K562 (cell line): Measurements from ENCODE around the gene ACBD3. TPM values are rescaled to one million over a fixed set of nuclear protein-coding genes. Genes with fewer than 3 reads are reported as not detected.

Experiments
- ATF2 ChIP-seq: sonication (generic); formaldehyde crosslinking; IDR thresholded peaks from 2 replicates; pipeline ENCODE4 v1.8.1; 2022; ENCODE audit warnings: missing genetic modification reagents
- EZH2 ChIP-seq: IDR thresholded peaks from 2 replicates; pipeline ENCODE4 v1.6.1; 2012; ENCODE audit warnings: low read depth, mild to moderate bottlenecking, inconsistent platforms, low read length, borderline replicate concordance
- GABPB1 ChIP-seq: sonication (generic); formaldehyde crosslinking; IDR thresholded peaks from 2 replicates; pipeline ENCODE4 v1.8.0; 2022; ENCODE audit warnings: mild to moderate bottlenecking, missing genetic modification reagents
- GTF2F1 ChIP-seq: IDR thresholded peaks from 2 replicates; pipeline ENCODE4 v1.6.1; 2011; ENCODE audit warnings: low read depth, low read length, improper control_type of control experiment
- MTA2 ChIP-seq: fragments of 450-650 bp; IDR thresholded peaks from 2 replicates; pipeline ENCODE4 v1.6.1; 2016; ENCODE audit warnings: low read depth
- RAD21 ChIP-seq, 2 experiments: fragments of 250-450 bp in 1 of 2; fragments of 450-650 bp in 1 of 2; sonication (Bioruptor Pico) in 1 of 2; formaldehyde crosslinking in 1 of 2; IDR thresholded peaks in 1 of 2; conservative IDR thresholded peaks in 1 of 2; 2 replicates each; pipeline versions ENCODE4 v1.4.0 to v1.8.0; 2020 to 2022; ENCODE audit warnings: mild to moderate bottlenecking in 2 of 2, moderate library complexity in 1 of 2
- SIN3B ChIP-seq: fragments of 450-650 bp; IDR thresholded peaks from 2 replicates; pipeline ENCODE4 v1.6.1; 2017; ENCODE audit warnings: low read depth, mild to moderate bottlenecking, moderate library complexity
- SMAD4 ChIP-seq: fragments of 250-450 bp; sonication (Bioruptor Pico); conservative IDR thresholded peaks from 2 replicates; pipeline ENCODE4 v1.8.0; 2021; ENCODE audit warnings: inconsistent platforms, mild to moderate bottlenecking, moderate library complexity
- SMC3 ChIP-seq: conservative IDR thresholded peaks from 2 replicates; pipeline ENCODE4 v1.6.1; 2011; ENCODE audit warnings: low read depth, low read length, improper control_type of control experiment; ENCODE audit not compliant: insufficient read depth
- ZZZ3 ChIP-seq: fragments of 450-650 bp; IDR thresholded peaks from 2 replicates; pipeline ENCODE4 v1.6.1; 2016; ENCODE audit warnings: antibody characterized with exemption, mild to moderate bottlenecking, moderate library complexity
- polyA plus RNA-seq, 8 experiments: library from polyadenylated mRNA; depleted of rRNA in 4 of 8; stranded (reverse) in 5 of 8; unstranded in 3 of 8; fragments of >200 nt; fragmentation: Nextera tagmentation in 2 of 8; fragmentation: Illumina TruSeq in 1 of 8; extraction: Ambion mirVana in 2 of 8; extraction: Trizol in 1 of 8; gene quantifications; 2 replicates each; pipeline versions ENCODE4 v1.2.1 to v1.2.3, GENCODE V29; 2011 to 2014; ENCODE audit warnings: inconsistent platforms in 1 of 8, missing spikeins in 1 of 8
- total RNA-seq, 7 experiments: library from RNA; depleted of rRNA in 6 of 7; stranded (reverse); fragments of >200 nt in 6 of 7; fragmentation: Illumina TruSeq in 2 of 7; extraction: Trizol in 2 of 7; gene quantifications; 2 replicates each; pipeline versions ENCODE4 v1.2.1 to v1.2.3, GENCODE V29; 2011 to 2021; ENCODE audit warnings: low replicate concordance in 1 of 7
- TF ChIP-seq, protein P1 (sequence below): fragments of 450-650 bp; formaldehyde crosslinking; IDR thresholded peaks from 2 replicates; pipeline ENCODE4 v1.4.0; 2022; ENCODE audit warnings: mild to moderate bottlenecking, moderate library complexity

The ACBD3 gene
- total and polyA plus RNA-seq, 9 of the 15 experiments (the other 6 are each of a cell fraction or from before 2014, with no cell fraction given) = 11.1 to 36.7 (median 26.9) TPM

DNA sequence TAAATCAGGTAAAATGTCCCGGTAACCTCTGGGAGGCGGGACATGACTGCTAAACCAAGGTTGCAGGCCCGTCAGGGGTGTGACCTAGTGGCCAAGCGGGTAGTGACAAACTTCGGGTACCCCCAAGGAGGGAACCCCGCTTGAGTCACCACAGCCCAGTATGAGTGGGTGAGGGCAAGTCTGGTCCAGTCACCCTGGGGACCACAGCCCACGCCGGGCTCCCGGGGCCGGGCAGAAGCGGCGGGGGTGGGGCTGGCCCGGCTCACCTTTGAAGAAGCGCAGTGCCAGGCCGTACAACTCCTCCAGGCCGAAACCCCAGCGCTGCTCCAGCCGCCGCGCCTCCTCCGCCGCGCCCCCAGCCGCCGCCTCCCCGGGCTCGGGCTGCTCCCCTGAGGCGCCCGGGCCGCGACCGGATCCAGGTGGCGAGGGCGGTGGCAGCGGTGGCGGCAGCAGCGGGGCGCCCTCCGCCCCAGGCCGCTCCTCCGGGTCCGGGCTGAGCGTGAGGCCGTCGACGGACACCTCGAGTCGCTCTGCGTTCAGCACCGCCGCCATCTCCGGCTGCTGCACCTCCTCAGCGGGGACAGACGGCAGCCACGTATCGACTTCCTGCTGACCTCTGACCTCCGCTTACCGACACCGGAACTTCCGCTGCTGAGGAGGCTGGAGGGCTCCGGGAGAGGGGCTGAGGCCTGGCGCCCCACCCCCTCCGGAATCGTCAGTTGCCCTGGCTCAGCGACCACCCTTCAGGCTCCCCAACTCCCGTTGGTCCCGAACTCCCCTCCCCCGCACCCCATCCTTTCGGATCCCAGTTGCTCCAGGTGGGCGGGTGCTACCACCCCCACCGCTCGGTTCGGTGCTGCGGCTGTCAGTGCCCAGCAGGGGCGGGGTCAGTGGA, at the start of gene ACBD3 (continued):
- TF ChIP-seq, protein P1, sequence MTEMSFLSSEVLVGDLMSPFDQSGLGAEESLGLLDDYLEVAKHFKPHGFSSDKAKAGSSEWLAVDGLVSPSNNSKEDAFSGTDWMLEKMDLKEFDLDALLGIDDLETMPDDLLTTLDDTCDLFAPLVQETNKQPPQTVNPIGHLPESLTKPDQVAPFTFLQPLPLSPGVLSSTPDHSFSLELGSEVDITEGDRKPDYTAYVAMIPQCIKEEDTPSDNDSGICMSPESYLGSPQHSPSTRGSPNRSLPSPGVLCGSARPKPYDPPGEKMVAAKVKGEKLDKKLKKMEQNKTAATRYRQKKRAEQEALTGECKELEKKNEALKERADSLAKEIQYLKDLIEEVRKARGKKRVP = 0 out of 2 replicates have a peak, but pooled peaks have one; percentile 14
- peak; percentile 84 for TF ChIP-seq SIN3B
- 0 out of 2 replicates have a peak, but pooled peaks have one; percentile 22 for TF ChIP-seq MTA2
- TF ChIP-seq GABPB1 (CRISPR knock-in tag) = peak; percentile 93
- TF ChIP-seq RAD21 (CRISPR knock-in tag; conservative IDR thresholded peaks at IDR 0.05 in 1 of 2, IDR thresholded peaks at IDR 0.05 in 1 of 2) = no peak
- TF ChIP-seq GTF2F1 = no peak
- no peak; the same call in 1 of the 2 replicates for TF ChIP-seq ZZZ3
- peak; percentile 74 for TF ChIP-seq SMAD4
- no peak for TF ChIP-seq ATF2 (CRISPR knock-in tag)
- TF ChIP-seq SMC3 = no peak
- no peak for TF ChIP-seq EZH2
